C4-2B (cell line): ENCODE measurements around the gene CASP12.

Experiments used
- H3K27ac ChIP-seq: fragments of 450-650 bp; 2 replicates; pipeline ENCODE4 v1.5.1; 2017
- CTCF ChIP-seq: fragments of 450-650 bp; conservative IDR thresholded peaks from 2 replicates; pipeline ENCODE4 v1.5.1; 2017; ENCODE audit warnings: mild to moderate bottlenecking
- ZFX ChIP-seq: fragments of 450-650 bp; IDR thresholded peaks from 2 replicates; pipeline ENCODE4 v1.6.1; 2017

CASP12 gene

GRCh38 chr11:104872393-104872792, 25.9 kb downstream of the CASP12 start:
- no peak overlapping the region for H3K27ac ChIP-seq
- TF ChIP-seq ZFX (no peak), CTCF (no peak)

GRCh38 chr11:104870910-104871309, 27.4 kb downstream of the CASP12 start:
- no peak overlapping the region for H3K27ac ChIP-seq

GRCh38 chr11:104866815-104867214, 31.4 kb downstream of the CASP12 start:
- TF ChIP-seq CTCF (no peak), ZFX (no peak)
- H3K27ac ChIP-seq, result no peak overlapping the region

More at GRCh38 chr11:104870910-104871309, 27.4 kb downstream of the CASP12 start:
- TF ChIP-seq CTCF (no peak), ZFX (no peak)

- H3K27ac ChIP-seq, result no peak overlapping the region
- TF ChIP-seq ZFX (no peak), CTCF (no peak)
These were observed 39.1 kb downstream of the CASP12 start for GRCh38 chr11:104858882-104859775.

- H3K27ac ChIP-seq, result no peak overlapping the region
- TF ChIP-seq ZFX (no peak), CTCF (no peak)
These were observed 41.7 kb downstream of the CASP12 start for GRCh38 chr11:104856607-104857006.

GRCh38 chr11:104855965-104856364, 42.3 kb downstream of the CASP12 start:
- H3K27ac ChIP-seq, result no peak overlapping the region
- TF ChIP-seq ZFX (no peak), CTCF (no peak)

- no peak overlapping the region for H3K27ac ChIP-seq
- no peak for TF ChIP-seq CTCF
- no peak for TF ChIP-seq ZFX
These were observed 45.0 kb downstream of the CASP12 start for GRCh38 chr11:104853276-104853675.
